Esophagus muscularis mucosa (tissue), 3 donors: ENCODE data around the gene OR10G7.

ENCODE experiments used
- CTCF ChIP-seq, 3 experiments: fragments of 200-600 bp in 2 of 3; fragments of 450-650 bp in 1 of 3; sonication (generic) in 2 of 3; IDR thresholded peaks; one replicate each; pipeline ENCODE4 v1.5.1; 2017 to 2019; ENCODE audit warnings: antibody characterized with exemption in 3 of 3, mild to moderate bottlenecking in 2 of 3, moderate library complexity in 1 of 3
- POLR2A ChIP-seq: fragments of 450-650 bp; IDR thresholded peaks from one replicate; pipeline ENCODE4 v1.6.1; 2017; ENCODE audit warnings: antibody characterized with exemption, moderate library complexity, mild to moderate bottlenecking, low read depth
- POLR2AphosphoS5 ChIP-seq, 2 donors: sonication (generic); formaldehyde crosslinking; IDR thresholded peaks; one replicate each; pipeline ENCODE4 v1.6.1; 2017; ENCODE audit warnings: antibody characterized with exemption in 2 of 2

DNA sequence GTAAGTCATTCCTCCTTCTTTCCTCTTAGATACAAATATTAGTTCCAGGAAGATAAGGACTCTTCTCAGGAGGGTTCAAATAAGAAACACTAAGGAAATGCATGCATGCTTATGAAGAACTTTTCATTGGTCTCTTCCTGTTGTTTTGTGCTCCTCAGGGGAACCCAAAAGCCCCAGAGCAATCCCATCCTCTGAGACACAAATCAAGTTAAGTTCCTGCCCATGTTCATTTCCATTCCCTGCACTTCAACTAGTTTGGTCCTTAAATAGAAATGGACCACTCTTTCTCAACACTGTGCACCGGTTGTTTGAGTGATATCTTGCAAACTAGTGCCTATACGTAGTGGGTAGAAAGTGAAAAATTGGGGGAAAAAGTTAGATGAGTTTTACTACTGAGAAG is 28.4 kb downstream of the OR10G7 start, which contains the start of gene OR10G4:
- TF ChIP-seq CTCF (IDR thresholded peaks at IDR 0.05) (no peak), POLR2AphosphoS5 (IDR thresholded peaks at IDR 0.05) (no peak), POLR2A (no peak)
